ENCODE results near the gene ABCB11. TPM values are rescaled to one million over a fixed set of nuclear protein-coding genes. Genes with fewer than 3 reads are reported as not detected.

Gene ABCB11
- total RNA-seq, 1 donor from 2014 or later = 0.02 TPM

- H3K4me1 ChIP-seq (ENCODE audit: insufficient read depth, low read length) = no peaks in the 10 kb centered on the region
- Mint-ChIP-seq H3K4me3 (ENCODE audit: unreplicated experiment) (no peak overlapping the region), H3K4me1 (ENCODE audit: low read depth, unreplicated experiment) (peaks cover 5% of the 10 kb centered on the region), H3K9me3 (ENCODE audit: unreplicated experiment) (no peaks in the 10 kb centered on the region), H3K27ac (ENCODE audit: unreplicated experiment) (no peak overlapping the region), H3K27me3 (ENCODE audit: low read depth, unreplicated experiment) (no peaks in the 10 kb centered on the region), H3K36me3 (ENCODE audit: low read depth, unreplicated experiment) (no peaks in the 10 kb centered on the region)
- H3K36me3 ChIP-seq (ENCODE audit: insufficient read depth, low read length) = no peaks in the 10 kb centered on the region
- no peaks in the 10 kb centered on the region for H4K20me1 ChIP-seq (ENCODE audit: insufficient read depth, low read length)
- H3K27me3 ChIP-seq (ENCODE audit: insufficient read depth, low read length) = no peaks in the 10 kb centered on the region
- H3K27ac ChIP-seq (ENCODE audit: low read depth, low read length) = no peak overlapping the region
- no peaks in the 10 kb centered on the region for H3K9me3 ChIP-seq (ENCODE audit: insufficient read depth, low read depth, low read length)
- no peak overlapping the region for H3K4me3 ChIP-seq (ENCODE audit: insufficient read depth, low read depth, low read length)
- DNase-seq (ENCODE audit: low read depth) (no peak), FAIRE-seq (no peak)
- H3K79me2 ChIP-seq (ENCODE audit: insufficient read depth, low read length) = no peaks in the 10 kb centered on the region
- no peak overlapping the region for H3K9ac ChIP-seq (ENCODE audit: low read length)
- no peak overlapping the region for H2AFZ ChIP-seq (ENCODE audit: low read depth, low read length)
- TF ChIP-seq EZH2 (IDR thresholded peaks at IDR 0.05; ENCODE audit: insufficient read depth, low read length) = no peak
- TF ChIP-seq CTCF (IDR thresholded peaks at IDR 0.05; ENCODE audit: insufficient read depth, low read depth, low read length) = no peak
- no peak overlapping the region for H3K4me2 ChIP-seq (ENCODE audit: low read length)
Observed at GRCh38 chr2:169034984-169035544, 3.9 kb upstream of the ABCB11 start.

DNA sequence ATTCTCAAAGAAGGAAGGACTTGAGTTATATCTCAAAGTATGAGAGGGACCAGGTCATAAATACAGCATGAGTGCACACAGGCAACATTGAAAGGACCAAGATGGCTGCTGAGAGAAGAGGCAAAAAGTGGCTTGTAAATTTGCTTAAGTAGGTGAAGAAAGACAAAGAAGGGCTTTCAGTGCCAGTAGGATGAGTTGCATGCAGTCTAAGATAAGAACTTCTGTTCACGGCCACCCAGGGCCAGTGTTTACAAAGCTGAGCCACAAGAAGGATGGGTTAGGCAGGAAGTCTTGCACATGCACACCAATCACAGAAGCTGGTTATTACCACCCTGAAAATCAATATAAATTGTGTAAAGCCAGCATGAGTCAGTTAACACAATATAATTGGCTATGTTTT, 3.1 kb upstream of the ABCB11 start:
- Histone ChIP-seq H3K9me3 (ENCODE audit: insufficient read depth, low read depth, low read length) (no peaks in the 10 kb centered on the region), H4K20me1 (ENCODE audit: insufficient read depth, low read length) (no peaks in the 10 kb centered on the region), H3K4me2 (ENCODE audit: low read length) (no peak overlapping the region), H3K4me1 (ENCODE audit: insufficient read depth, low read length) (no peaks in the 10 kb centered on the region), H3K79me2 (ENCODE audit: insufficient read depth, low read length) (no peaks in the 10 kb centered on the region), H3K27ac (ENCODE audit: low read depth, low read length) (no peak overlapping the region), H3K4me3 (ENCODE audit: insufficient read depth, low read depth, low read length) (no peak overlapping the region), H3K36me3 (ENCODE audit: insufficient read depth, low read length) (no peaks in the 10 kb centered on the region), H3K9ac (ENCODE audit: low read length) (no peak overlapping the region), H2AFZ (ENCODE audit: low read depth, low read length) (no peak overlapping the region), H3K27me3 (ENCODE audit: insufficient read depth, low read length) (no peaks in the 10 kb centered on the region)
- H3K4me1 Mint-ChIP-seq (ENCODE audit: low read depth, unreplicated experiment) = peaks cover 5% of the 10 kb centered on the region
- DNase-seq (ENCODE audit: low read depth) = peak; percentile 37
- H3K9me3 Mint-ChIP-seq (ENCODE audit: unreplicated experiment) = no peaks in the 10 kb centered on the region
- no peaks in the 10 kb centered on the region for H3K36me3 Mint-ChIP-seq (ENCODE audit: low read depth, unreplicated experiment)
- no peaks in the 10 kb centered on the region for H3K27me3 Mint-ChIP-seq (ENCODE audit: low read depth, unreplicated experiment)
- H3K27ac Mint-ChIP-seq (ENCODE audit: unreplicated experiment) = no peak overlapping the region
- H3K4me3 Mint-ChIP-seq (ENCODE audit: unreplicated experiment) = no peak overlapping the region
- TF ChIP-seq CTCF (IDR thresholded peaks at IDR 0.05; ENCODE audit: insufficient read depth, low read depth, low read length) (no peak), EZH2 (IDR thresholded peaks at IDR 0.05; ENCODE audit: insufficient read depth, low read length) (no peak)
- no peak for FAIRE-seq

DNA sequence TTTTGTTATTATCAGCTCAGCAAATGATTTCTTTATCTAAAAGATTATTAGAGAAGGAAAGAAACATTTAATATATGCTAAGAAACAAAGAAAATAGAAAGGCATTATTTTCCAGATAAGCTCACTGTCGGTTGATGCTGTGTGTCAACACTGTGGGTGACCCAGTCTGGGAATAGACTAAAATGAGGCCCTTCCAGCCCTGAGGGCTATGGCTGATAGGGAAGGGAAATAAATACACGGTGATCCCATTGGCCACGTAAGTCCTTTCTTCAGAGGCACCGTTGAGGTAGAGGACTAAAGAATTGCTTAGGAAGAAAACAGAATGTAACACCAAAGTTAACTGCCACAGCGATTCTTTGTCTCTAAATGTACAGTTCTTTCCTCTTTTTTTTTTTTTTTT, 1.8 kb downstream of the ABCB11 start:
- Histone ChIP-seq H3K36me3 (ENCODE audit: insufficient read depth, low read length) (no peaks in the 10 kb centered on the region), H3K79me2 (ENCODE audit: insufficient read depth, low read length) (no peaks in the 10 kb centered on the region), H3K9me3 (ENCODE audit: insufficient read depth, low read depth, low read length) (no peaks in the 10 kb centered on the region), H3K4me3 (ENCODE audit: insufficient read depth, low read depth, low read length) (no peak overlapping the region), H2AFZ (ENCODE audit: low read depth, low read length) (no peak overlapping the region), H3K27me3 (ENCODE audit: insufficient read depth, low read length) (no peaks in the 10 kb centered on the region), H3K4me2 (ENCODE audit: low read length) (no peak overlapping the region), H4K20me1 (ENCODE audit: insufficient read depth, low read length) (no peaks in the 10 kb centered on the region), H3K4me1 (ENCODE audit: insufficient read depth, low read length) (no peaks in the 10 kb centered on the region), H3K27ac (ENCODE audit: low read depth, low read length) (no peak overlapping the region), H3K9ac (ENCODE audit: low read length) (no peak overlapping the region)
- Mint-ChIP-seq H3K9me3 (ENCODE audit: unreplicated experiment) (no peaks in the 10 kb centered on the region), H3K4me1 (ENCODE audit: low read depth, unreplicated experiment) (no peaks in the 10 kb centered on the region), H3K36me3 (ENCODE audit: low read depth, unreplicated experiment) (no peaks in the 10 kb centered on the region), H3K4me3 (ENCODE audit: unreplicated experiment) (no peak overlapping the region), H3K27me3 (ENCODE audit: low read depth, unreplicated experiment) (peaks cover 4% of the 10 kb centered on the region), H3K27ac (ENCODE audit: unreplicated experiment) (no peak overlapping the region)
- DNase-seq (ENCODE audit: low read depth) (no peak), FAIRE-seq (no peak)
- TF ChIP-seq EZH2 (IDR thresholded peaks at IDR 0.05; ENCODE audit: insufficient read depth, low read length) = no peak
- TF ChIP-seq CTCF (IDR thresholded peaks at IDR 0.05; ENCODE audit: insufficient read depth, low read depth, low read length) = no peak
